HG02840 (cell line): ENCODE results near the gene DENND2A.
"Not testable (repeated sequence)": the region's sequence is repeated elsewhere in the genome, so short reads cannot be mapped to it uniquely, and the experiment has no call there.

Source experiments
- ATAC-seq: cut with Tn5 transposase; IDR thresholded peaks from one replicate; pipeline ENCODE4 v1.9.1; 2021; ENCODE audit warnings: mild to moderate bottlenecking, moderate library complexity, moderate number of reproducible peaks; ENCODE audit not compliant: unreplicated experiment, low FRiP score

Gene DENND2A

DNA sequence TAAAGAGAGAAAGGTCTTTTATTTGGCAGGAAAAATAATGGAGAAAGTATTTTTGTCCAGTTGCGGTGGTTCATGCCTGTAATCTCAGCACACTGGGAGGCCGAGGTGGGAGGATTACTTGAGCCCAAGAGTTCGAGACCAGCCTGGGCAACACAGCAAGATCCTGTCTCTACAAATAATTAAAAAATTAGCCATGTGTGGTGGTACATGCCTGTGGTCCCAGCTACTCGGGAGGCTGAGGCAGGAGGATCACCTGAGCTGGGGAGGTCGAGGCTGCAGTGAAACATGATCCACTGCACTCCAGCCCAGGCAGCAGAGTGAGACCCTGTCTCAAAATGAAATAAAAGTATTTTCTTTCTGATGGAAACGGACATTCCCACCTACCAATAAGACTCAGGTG, 83.5 kb downstream of the DENND2A start:
- ATAC-seq = no peak

GRCh38 chr7:140553236-140553635, 87.4 kb downstream of the DENND2A start:
- not testable (repeated sequence) for ATAC-seq

GRCh38 chr7:140552240-140552679, 88.4 kb downstream of the DENND2A start:
- no peak for ATAC-seq

- no peak for ATAC-seq
These were observed 89.0 kb downstream of the DENND2A start for GRCh38 chr7:140551355-140552239.

DNA sequence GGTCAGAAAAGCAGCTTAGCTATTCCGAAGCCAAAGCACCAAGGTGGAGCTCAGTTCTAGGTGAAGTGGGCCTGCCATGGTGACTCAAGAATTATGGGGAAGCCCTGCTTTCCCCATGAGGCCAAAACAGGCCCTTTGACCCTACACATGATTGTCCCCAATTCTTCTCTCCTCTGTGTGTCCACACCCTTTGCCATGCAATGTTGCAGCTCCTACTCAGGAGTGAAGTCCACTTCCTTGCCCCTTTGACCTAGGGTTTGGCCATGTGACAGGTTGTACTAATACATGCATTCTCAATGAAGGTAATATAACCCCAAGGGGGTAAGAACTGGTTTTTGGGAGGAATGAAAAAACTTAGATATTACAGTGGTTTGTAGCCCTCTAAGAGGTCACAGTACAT, 93.7 kb downstream of the DENND2A start:
- no peak for ATAC-seq

- no peak for ATAC-seq
These were observed 96.2 kb downstream of the DENND2A start for GRCh38 chr7:140544388-140544826.

DNA sequence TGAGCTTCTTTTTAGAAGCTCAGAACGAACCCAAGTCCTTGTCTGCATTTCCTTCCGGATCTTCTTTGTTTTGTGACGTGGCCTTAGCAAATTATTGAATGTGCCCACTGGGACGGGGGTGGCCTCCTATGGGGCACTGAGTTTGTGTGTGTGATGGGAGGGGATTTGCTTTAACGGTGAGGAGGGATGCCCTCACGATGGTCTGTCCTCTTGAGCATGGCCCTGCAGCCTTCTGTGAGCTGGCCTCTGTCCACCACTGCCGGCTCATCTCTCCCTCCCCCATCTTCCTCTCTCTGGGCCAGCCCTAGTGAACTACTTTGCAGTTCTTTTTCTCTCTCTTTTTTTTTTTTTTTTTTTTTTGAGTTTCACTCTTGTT, 98.4 kb downstream of the DENND2A start:
- ATAC-seq = no peak

DNA sequence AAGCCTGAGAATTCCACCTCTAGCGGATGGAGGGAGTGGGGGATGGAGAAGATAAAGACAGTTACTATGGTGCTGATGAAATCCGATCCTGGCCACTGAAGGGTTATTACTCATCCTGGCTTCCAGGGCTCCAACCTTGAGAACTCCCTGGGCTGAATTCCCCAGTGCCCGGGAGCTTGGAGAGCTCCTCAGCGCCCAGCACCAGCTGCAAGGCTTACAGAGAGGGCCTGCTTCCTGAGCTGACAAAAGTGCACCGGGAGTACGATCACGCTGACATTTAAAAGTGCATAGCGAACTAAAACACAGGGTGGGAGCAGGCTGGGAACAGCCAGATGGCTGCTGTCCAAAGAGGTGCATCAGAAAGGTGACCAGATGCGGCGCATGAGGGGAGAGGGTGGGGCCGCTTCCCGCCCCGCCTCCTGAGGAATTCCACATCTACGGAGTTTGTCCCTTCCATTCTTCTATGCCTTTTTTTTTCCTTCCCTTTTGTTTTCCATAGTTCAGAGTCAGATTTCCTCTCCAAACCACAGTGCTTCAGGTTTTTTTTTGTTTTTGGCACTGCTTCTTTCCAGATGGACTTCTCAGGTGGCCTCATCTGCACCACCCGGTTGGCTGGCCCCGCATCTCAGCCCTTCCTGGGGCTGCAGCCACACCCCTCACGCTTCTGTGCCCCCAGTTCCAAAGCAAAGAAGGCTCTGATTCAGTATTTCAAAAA, 98.9 kb downstream of the DENND2A start:
- ATAC-seq = no peak

DNA sequence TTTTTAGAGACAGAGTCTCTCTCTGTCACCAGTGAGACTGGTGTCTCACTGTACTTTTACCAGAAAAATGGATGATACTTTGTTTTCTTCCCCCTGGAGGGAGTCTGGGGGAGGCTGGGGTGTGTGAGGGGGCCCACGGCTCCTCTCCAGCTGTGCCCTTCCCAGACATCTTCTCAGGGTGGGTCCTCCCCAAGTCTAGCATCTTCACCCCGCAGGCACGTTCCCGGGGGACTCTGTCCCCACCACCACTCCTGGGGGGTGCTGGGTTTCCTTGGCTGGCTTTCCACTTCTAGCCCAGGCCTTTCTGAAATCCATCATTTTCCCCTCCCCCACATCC, 99.5 kb downstream of the DENND2A start:
- ATAC-seq = no peak

- ATAC-seq = no peak
These were observed 100.4 kb downstream of the DENND2A start for GRCh38 chr7:140540136-140540777.

GRCh38 chr7:140539461-140539860, 101.2 kb downstream of the DENND2A start:
- no peak for ATAC-seq

DNA sequence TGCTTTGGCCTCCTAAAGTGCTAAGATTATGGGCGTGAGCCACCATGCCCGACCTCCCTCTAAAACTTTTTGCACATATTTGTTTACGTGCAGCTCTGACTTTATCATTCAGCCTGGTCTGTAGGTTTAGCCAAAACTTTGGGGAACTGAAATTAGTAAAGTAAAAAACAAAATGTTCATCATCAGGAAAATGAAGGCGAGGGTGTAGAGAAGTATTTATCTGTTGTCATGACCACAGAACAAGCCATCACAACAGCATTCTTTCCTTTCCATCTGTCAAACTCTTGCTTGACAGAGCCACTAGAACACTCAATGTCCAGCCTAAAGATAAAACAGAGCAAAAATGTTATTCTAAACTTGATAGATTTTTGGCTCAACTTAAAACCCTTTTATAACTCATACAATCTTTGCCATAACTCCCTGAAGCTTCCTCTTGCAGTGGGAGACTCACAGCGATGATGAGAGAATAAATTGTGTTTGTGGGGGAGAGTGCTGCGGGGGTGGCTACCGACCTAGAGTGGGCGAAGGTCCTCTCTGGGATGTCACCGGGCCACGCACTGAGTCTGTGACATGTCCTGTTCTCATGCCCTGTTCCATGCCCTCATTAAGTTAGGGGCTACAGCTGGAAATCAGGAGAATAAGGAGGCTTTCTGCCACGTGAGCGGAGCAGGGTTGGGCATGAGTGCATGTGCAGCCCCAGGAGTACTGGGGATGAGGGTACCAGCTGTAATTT, 102.7 kb downstream of the DENND2A start:
- no peak for ATAC-seq

DNA sequence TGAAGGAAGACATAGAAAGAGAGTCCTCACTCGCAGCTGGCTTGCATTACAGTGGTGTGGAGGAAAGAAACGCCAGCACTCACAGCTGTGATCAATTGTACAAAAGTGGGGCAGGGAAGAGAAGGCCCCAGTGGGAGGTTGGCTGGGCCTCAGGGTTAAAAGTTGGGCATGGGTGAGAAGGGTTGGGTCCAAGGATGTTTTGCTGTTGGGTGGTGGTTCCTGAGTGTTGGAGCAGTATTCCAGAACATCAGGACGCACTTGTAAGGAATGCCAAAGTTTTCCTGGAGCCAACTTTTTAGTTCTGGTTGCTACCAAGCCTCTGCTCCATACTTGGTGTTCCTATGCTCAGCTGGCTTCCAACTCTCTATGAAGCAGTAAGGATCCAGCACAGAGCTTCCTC, 105.9 kb downstream of the DENND2A start:
- ATAC-seq = no peak

DNA sequence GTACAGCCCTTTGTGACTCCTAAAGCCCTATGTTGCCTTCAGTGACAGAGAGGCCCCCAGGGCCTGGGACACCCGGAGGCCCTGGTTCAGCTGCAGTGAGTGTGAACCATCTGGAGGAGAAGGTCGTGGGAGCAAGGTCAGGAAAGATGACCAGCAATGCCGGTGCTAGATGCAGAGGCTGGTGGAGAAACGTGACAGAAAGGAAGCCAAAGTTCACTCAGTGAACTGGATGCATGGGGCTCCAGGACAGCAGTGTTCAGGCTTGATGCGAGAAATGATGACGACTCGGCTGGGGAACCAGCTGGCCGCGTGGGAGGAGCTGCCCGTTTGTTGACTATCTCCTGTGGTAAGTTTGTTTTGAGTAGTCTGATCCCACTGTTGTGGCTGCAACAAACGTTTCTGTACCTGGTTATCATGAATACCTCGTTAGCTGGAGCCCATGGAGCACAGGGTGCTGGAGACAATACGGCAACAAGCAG, 107.2 kb downstream of the DENND2A start:
- no peak for ATAC-seq

DNA sequence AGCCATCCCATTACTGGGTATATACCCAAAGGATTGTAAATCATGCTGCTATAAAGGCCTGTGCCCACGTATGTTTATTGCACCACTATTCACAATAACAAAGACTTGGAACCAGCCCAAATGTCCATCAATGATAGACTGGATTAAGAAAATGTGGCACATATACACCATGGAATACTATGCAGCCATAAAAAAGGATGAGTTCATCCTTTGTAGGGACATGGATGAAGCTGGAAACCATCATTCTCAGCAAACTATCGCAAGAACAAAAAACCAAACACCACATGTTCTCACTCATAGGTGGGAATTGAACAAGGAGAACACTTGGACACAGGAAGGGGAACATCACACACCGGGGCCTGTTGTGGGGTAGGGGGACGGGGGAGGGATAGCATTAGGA, 111.2 kb downstream of the DENND2A start:
- ATAC-seq = not testable (repeated sequence)

GRCh38 chr7:140526787-140527664, 113.6 kb downstream of the DENND2A start:
- ATAC-seq = no peak

- ATAC-seq = no peak
These were observed 114.4 kb downstream of the DENND2A start for GRCh38 chr7:140526214-140526613.

GRCh38 chr7:140525743-140526142, 114.9 kb downstream of the DENND2A start:
- no peak for ATAC-seq

- ATAC-seq = no peak
These were observed 119.2 kb downstream of the DENND2A start for GRCh38 chr7:140521421-140521820.

DNA sequence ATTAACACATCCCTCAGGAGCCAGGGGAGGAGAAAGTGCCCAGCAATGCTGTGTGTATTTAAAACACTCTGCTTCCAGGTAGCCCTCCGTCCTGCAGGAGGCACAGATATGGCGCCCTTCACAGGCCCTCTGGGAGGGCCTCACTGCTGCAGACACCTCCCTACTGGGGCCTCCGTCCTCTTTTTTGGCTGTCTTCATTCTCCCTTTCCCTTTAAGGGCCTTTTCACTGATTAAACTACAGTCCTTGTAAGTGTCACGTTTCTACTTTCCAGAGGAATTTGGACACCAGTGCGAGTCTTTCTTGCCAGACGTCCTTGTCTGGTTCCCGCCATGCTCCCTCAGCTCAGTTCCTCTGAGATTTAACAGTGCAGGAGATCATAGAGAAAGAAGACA, 121.6 kb downstream of the DENND2A start:
- ATAC-seq = no peak
